Inflammatory macrophage (primary cell): ENCODE measurements around the gene KCNQ5.

Experiments
- DNase-seq, 2 donors: peaks; one replicate each; pipeline ENCODE4 v3.0.0-alpha.2; 2020 to 2022

KCNQ5 gene

DNA sequence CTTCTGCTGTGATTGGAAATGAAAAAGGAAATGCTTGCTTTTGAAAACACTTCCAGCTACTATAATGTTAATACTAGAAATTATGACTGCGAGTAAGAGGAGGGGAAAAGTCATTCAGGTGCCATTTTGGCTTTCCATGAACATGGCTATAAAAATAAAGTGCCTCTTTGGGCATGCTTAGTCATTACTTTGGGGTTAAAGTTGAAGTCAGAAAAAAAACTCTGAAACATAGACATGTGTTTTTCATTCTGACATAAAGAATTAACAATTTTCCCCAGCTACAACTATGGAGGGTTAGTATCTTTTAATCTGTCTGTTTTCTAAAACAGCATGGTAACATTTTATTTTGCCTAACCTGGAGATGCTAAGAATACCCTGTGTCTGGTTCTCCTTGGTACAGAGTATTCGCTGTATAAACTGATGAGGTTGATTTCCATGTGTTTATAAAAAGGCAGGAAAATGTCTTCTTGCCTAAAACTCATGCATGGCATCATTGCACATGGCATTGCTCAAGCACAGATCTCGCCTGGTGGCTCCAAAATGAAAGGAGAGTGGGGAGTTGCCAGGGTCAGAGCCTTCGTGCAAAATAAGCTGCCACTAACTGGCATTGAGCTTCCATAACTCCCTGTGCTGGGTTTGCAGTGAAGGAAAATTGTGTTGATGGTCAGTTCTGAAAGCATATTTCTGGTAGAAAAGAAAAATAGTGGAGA lies 188.9 kb downstream of the KCNQ5 start:
- DNase-seq, result no peak

DNA sequence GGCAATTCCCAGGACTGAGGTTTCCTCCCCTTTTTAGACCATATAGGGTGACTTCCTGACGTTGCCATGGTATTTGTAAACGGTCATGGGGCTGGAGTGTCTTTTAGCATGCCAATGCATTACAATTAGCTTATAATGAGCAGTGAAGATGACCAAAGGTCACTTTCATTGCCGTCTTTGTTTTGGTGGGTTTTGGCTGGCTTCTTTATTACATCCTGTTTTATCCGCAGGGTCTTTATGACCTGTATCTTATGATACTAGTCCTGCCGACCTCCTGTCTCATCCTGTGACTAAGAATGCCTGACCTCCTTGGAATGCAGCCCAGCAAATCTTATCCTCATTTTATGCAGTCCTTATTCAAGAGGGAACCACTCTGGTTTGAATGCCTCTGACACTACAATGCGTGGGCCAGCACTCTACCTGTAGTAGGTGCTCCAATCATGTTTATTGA lies 190.1 kb downstream of the KCNQ5 start:
- DNase-seq, result no peak

DNA sequence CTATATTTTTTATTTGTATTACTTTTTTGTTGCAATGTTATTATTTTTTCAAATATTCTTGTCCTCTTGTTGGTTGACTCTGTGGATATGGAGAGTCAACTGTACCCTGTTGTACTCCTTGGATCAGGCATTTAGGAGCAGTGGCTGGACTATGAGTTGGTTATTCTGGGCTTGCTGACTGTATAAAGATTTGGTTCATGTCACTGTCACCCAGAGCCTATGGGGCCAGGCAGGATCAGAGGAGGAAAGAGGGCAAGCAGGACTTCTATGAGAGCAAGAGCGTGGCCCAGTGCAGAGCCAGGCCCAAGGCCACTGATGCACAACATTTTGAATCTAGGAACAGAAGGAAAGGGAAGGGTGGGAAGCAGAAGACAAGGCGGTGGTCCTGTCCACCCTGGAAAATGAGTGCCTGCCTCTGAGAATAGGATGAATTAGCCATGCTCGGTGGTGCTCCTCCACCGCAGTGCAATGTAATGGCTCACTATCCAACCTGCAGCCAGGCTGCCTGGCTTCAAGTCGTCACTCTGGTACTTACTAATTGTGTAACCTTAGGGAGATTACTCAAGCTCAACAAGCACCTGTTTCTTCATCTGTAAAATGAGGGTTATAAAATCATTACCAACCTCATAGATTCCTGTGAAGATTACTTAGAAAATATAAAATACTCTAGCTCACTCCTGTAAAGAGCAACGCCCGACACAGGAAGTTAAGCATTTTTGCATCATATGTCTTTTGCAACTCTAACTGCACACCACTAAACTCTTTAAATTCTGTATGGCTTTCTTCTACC lies 192.1 kb downstream of the KCNQ5 start:
- peak; percentile 12 to 26 for DNase-seq

DNA sequence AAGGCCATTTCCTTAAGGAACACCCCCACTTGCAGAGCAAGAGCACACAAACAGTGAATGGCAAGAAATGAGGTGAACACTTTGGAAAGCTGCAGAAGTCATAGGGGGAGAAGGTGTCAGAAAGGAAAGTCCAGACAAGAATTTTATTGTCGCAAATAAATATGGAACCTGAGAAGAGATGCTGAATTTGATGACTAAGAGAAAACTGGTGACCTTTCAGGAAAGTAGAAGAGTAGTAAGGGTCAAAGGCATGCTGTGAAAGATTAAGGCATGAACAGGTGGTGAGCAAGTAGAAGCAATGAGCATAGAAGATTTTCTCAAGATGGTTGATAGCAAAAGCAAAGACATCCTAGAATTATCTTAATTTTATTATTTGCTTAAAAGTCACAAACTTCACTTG lies 194.2 kb downstream of the KCNQ5 start:
- no peak for DNase-seq

DNA sequence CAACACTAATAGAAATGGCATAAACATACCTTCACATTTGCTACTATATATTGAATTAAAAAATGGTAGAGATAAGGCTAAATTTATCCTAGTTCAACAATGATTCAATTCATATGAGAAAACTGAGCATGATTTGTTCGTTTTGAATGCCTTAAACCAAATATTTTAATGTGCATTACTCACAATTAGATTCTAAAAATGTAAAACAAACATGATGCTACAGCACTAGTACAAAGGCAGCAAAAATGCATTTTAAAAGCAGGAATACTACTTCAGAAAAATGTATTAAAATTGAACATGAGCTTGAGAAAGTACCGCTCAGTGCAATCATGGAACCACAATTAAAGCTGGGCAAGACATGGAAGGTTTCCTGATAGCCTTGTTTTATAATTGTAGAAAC lies 195.3 kb downstream of the KCNQ5 start:
- no peak for DNase-seq

DNA sequence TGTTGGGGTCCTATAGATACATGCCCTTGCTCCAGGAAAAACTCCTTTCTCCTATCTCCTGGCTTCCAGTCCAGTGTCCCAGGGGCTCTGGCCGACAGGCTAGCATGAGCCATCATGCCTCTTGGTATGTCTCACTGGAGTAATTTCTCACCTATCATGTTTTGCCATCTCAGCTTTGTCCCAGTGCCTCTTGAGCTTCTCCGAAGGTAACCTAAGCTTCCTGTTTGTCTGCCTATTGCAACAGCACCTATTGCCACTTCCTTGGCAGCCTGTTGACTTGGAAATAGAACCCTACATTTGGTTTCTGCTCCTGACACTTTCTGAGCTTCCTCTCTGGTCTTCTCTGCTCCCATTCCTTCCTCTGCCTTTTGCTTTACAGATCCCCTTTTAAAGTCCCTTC lies 197.7 kb downstream of the KCNQ5 start:
- DNase-seq, result peak in 1 of 2 donors; percentile 13

DNA sequence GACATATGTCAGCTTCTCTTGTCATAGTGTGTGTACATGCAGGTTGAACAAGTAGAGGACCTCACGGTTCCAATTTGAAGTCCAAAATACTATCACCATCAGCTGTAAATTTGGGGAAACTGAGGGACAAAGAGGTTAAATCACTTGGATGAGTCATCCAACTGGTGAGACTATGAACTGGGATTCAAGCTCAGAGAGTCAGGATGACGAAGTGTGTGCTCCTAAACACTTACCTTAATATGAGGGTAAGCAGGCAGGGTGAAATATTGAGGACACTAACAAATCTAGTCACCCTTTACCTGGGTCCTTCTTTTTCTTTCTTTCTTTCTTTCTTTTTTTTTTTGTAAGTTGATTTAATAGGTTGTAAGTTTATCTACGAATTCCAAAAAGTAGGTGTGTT lies 198.3 kb downstream of the KCNQ5 start:
- DNase-seq, result no peak

DNA sequence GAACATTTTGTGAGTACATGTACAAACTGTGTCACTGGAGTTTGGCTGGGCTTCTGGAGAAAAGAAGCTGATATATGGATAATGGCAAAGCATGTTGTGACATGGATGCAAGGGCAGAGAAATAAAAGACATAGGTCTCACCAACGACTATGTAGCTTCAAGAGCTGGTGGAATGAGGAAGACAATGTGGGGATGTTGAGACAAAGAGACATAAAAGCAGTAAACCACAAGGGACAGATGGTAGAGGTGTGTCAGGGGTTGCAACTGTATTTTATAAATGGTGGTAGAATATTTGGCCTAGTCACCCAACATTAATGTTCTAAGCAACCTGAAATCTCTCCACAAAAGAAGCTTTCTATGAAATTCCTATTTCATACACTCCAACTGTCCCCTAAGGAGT lies 199.0 kb downstream of the KCNQ5 start:
- DNase-seq, result no peak

DNA sequence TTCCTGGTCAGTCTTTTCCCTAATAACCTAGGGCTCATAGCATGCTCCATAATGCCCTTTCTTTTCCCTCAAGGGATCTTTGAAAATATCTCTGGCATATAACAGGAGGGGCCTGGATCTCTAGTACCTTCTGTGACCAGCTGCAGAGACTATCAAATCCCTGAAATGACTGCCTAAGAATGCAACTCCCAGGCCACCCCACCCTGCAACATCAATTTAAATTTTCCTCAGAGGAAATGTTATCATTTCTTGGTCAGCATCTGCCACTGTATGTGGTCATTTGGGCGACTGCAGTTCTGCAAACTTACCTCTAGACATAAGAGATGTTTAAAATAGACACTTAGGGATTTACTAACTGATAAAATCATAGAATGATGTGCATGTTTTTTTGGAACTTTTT lies 200.2 kb downstream of the KCNQ5 start:
- DNase-seq, result no peak

DNA sequence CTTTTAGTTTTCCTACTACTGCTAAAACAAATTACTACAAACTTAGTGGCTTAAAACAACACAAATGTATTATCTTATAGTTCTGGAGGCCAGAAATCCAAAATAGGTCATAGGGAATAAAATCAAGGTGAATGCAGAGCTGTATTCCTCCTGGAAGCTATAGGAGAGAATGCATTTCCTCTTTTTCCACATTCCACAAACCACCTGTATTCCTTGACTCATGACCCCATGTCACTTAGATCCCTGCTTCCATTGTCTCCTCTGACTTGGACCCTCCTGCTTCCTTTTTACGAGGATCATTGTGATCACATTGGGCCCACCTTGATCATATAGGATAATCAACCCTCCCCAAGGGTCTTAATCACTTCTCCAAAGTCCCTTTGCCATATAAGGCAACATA lies 200.8 kb downstream of the KCNQ5 start:
- no peak for DNase-seq

DNA sequence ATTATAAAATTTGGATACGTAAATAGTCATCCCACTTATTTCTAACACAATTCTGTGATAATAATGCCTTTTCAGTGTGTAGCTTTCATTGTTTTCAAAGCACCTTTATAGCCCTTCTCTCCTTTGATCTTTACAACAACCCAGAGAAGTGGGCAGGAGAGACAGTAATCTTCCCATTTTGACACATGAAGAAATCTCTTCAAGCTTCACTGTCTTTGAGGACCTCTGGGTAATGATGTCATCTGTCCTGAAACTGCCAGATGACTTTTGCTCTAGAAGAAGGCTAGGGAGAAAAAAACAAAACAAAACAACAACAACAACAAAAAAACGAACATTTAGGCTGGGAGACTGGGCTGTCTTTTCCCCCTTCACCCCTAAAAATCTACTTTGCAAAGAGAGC lies 203.0 kb downstream of the KCNQ5 start:
- peak; percentile 14 to 49 for DNase-seq

DNA sequence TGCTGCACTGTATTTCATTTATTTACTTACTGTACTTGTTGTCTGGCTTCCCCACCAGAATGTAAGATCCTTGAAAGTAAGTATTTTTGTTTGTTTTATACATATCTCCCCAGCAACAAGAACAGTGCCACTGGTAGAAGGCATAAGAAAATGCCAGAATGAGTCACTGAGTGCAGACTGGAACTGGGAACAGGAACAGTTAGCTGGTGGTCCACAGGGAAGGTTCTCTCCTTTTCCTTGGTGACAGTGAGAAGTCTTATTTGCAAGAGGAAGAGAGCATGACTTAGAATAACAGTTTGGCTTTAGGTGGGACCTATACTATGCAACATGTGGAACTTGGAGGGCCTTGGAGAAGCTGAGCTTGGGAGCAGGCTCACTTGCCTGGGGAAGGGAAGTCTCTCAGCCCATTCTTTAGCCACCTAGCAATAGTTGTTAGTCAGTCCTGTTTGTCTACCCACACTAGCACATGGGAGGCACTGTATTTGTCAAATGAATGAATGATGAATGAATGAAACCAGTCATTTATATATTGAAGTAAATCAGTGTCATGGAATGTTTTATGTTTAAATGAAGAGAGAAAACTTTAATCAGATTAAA lies 203.5 kb downstream of the KCNQ5 start:
- DNase-seq, result peak; percentile 17 to 28

DNA sequence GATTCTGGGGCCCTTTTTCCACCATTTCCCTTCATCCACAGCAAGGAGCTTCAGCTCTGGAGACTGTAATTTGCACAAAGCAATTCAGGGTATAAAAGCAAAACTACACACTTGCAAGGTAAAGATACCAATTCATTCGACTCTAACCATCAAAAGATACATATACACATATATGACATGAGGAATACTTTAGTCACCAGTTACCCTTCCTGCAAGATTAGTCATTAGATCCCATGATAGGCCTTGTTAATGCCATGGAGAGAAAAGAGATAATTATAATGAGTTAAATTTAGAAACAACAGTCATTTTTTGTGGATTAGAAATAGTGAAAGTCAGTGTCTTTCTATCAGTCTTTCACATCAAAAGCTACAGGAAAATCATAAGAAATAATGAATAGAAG lies 204.2 kb downstream of the KCNQ5 start:
- DNase-seq, result no peak

DNA sequence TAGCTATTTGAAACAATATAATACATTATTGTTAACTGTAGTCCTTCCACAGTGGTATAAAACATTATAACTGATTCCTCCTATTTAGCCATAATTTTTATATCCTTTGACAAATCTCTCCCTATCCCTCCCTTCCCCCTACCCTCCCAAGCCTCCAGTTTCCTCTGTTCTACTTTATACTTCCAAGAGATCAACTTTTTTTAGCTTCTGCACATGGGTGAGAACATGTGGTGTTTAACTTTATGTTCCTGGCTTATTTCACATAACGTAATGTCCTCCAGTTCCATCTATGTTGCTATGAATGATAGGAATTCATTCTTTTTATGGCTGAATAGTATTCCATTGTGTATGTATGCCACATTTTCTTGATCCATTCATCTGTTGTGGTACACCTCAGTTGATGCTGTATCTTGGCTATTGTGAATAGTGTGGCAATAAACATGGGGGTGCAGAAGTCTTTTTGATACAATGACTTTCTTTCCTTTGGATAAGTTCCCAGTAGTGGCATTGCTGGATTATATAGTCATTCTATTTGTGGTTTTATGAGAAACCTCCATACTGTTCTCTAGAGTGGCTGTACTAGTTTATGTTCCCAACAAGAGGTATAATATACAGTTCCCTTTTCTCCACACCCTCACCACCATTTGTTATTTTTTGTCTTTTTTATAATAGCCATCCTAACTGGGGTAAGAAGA lies 205.0 kb downstream of the KCNQ5 start:
- no peak for DNase-seq

DNA sequence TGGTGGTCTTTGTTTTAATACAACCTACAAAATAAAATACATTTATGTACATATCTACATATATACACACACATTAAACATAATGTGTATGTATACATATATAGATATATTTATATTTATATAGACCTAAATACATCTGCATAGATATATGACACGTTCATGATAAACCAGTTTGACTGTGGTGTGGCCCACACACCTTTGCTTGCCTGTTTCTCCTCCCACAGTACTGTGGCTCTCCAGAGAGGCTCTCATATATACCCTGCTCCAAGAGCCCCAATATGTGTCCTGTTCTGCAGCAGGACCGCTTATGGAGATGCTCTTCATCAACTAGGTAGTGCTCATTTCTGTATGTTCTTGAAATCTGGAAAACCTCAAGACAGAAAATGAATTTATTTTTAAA lies 207.0 kb downstream of the KCNQ5 start:
- DNase-seq, result no peak

DNA sequence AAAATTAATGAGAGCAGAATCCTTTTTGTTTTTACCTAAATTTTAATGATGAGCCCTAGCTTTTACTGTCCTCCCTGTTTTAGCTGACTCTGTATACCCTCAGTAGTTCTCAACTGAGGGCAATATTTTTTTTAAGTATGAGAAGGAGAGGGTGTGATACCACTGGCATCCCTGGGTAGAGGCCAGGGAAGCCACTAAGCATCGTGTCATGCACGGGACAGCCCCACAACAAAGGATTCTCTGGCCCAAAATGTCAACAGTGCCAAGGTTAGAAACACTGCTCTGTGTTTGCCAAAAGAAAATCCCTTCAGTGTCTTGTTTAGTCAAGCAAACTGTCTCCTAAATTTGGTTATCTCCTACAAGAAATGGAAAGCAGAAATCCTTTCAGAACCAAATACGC lies 210.4 kb downstream of the KCNQ5 start:
- no peak for DNase-seq

DNA sequence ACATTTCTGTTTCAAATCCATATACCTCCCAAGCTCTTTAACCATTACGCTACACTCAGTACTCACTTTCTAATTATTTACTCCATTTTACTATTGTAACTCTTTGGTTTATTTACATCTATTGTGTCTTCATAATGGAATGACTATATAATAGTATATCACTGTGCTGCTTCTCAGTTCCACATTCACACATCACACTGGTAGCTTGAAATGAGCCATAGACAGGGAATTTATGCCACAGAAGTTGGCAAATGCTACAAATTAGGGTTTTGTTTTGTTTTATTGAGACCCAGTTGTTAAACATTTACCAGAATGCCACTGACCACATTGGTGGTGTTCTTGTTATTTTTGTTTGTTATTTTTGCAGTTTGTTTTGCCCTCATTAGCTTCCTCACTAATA lies 213.9 kb downstream of the KCNQ5 start:
- no peak for DNase-seq

DNA sequence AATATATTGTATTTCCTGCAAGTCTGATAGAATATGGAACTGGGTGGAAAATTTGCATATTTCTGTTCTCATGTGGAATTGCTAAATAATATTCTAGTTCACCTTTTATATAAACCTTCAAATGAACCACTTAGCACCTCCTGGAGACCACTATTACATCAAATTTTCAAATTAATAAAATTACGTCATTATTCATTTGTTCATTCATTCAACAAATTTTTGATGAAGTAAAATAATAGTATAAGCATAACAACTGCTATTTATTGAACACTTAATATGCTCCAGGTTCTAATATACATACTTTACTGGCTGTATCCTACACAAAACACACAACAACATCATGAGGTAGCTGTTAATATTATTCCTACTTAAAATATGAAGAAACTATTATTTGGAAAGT lies 215.1 kb downstream of the KCNQ5 start:
- no peak for DNase-seq

DNA sequence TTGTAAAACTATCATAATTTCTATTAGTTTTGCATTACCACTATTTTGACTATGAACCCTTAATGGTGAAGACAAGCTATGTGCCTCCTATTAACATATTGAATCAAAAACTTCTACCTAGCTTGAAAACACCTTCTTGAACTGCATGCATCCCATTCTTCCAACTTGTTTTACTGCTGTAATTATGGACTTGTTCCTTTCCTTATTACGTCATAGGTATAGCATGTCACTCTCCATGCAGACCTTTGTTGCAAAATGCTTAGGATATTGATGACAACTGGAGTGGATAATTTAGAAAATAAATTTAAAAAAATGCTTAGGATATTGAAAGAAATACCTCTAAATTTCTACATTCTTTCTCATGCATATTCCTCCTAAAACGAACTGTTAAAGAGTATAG lies 219.3 kb downstream of the KCNQ5 start:
- DNase-seq, result no peak

DNA sequence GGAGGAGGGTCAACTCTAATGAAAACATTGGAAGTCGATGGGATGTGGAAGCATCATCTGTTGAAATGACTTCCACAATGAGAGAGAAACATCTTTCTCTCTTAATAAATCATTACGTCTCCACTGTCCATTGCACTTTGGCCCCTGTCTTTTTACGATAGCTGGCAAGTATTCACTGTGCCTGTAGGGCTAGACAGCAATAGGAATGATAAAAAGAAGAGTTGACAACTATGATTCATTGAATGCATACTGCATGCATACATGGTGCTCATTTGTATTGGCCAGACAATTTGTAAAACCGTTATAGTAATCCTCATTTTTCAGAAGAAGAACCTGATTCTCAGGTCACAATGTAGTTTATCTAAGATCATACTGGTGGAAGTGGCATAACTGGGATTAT lies 220.3 kb downstream of the KCNQ5 start:
- no peak for DNase-seq

DNA sequence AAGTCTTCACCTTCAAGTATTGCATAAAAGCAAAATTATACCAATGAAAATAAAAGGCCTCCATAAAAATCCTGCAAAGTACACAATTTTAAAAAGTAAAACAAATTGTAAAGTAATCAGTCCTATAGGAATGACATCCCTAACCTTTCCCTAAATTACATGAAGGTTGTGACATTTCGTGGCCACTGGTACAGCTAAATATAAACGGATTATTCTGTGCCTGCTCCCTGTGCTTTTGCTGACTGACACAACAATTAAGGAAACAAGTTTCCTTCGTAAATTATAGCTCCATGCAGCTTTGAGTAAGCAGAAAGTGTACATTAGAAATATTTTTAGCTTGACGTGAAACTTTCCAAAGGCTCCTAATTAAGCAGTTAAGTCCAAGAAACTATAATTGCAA lies 222.8 kb downstream of the KCNQ5 start:
- DNase-seq, result no peak

DNA sequence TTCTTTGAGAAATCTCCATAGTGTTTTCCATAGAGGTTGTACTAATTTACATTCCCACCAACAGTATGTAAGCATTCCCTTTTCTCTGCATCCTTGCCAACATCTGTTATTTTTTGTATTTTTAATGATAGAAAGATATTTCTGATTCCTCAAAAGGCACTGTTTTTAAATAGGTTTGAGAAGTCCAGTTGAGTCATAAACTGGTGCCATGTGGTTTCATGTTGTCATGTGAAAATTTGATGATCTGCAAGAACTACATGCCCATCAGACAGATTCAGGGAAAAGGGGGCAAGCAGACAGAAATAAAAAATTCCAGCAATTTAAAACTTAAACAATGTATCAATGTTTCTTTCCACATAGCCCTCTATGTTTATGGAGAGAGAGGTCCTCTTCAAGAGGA lies 227.5 kb downstream of the KCNQ5 start:
- DNase-seq, result no peak

DNA sequence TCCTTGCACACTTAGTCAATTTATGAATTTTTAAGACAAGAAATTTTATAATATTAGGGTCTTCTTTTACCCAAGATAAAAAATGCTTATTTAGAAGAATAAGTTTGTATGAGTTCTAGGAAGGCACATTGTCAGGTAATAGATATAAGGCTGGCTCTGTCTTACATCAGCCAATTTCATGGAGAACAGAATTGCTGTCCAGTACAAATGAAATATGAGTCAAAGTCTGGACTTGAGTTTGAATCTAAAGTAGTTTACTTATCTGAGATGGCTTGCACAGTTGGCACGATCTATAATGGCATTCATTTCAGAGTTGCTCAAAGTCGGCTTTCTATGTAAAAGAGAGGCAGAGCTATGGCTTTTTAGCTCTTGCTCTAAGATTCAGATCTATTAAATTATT lies 228.2 kb downstream of the KCNQ5 start:
- DNase-seq, result no peak
